Testis (tissue), 2 donors: ENCODE data around the gene MINDY4B.

Experiments used
- CTCF ChIP-seq, 3 experiments: fragments of 450-650 bp in 2 of 3; fragments of 200-600 bp in 1 of 3; sonication (generic) in 1 of 3; IDR thresholded peaks; one replicate each; pipeline ENCODE4 v1.5.1; 2016 to 2019; ENCODE audit warnings: antibody characterized with exemption in 3 of 3, mild to moderate bottlenecking in 2 of 3, moderate library complexity in 1 of 3
- POLR2A ChIP-seq: fragments of 450-650 bp; IDR thresholded peaks from one replicate; pipeline ENCODE4 v1.6.1; 2017; ENCODE audit warnings: antibody characterized with exemption, mild to moderate bottlenecking, moderate library complexity

GRCh38 chr3:150922611-150923010 is 17.4 kb upstream of the MINDY4B start:
- TF ChIP-seq CTCF (IDR thresholded peaks at IDR 0.05) (no peak), POLR2A (no peak)
